ENCODE results near the gene KCND2.
"Not testable (repeated sequence)": the region's sequence is repeated elsewhere in the genome, so short reads cannot be mapped to it uniquely, and the experiment has no call there.

Gene KCND2

DNA sequence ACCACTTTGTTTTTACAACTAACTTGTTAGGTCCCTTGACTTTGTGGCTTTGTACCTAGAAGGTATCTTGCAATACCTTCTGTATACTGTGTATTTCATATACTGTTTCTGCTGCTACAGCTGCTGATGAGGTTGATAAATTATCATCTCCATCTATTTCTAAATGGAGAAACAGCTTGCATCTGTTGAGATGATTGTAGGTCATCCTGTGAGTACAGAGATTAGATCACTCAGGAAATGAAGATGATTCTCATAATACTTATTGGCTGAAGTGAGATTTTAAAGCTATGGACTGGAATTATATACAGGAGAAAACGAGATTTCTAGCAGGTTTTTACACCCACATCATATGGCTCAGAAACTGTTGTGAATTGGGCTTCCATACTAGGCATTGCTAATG lies 280.5 kb downstream of the KCND2 start:
- Histone ChIP-seq H3K9ac (ENCODE audit: low read depth, low read length) (no peak overlapping the region), H3K27me3 (ENCODE audit: insufficient read depth, low read length) (no peaks in the 10 kb centered on the region), H3K4me1 (ENCODE audit: insufficient read depth, low read length) (peaks cover 33% of the 10 kb centered on the region), H3K9me3 (ENCODE audit: insufficient read depth, low read depth, low read length) (no peaks in the 10 kb centered on the region), H3K27ac (ENCODE audit: low read length) (no peak overlapping the region), H3K4me3 (ENCODE audit: low read length) (no peak overlapping the region), H3K36me3 (ENCODE audit: insufficient read depth, low read depth, low read length) (no peaks in the 10 kb centered on the region)

DNA sequence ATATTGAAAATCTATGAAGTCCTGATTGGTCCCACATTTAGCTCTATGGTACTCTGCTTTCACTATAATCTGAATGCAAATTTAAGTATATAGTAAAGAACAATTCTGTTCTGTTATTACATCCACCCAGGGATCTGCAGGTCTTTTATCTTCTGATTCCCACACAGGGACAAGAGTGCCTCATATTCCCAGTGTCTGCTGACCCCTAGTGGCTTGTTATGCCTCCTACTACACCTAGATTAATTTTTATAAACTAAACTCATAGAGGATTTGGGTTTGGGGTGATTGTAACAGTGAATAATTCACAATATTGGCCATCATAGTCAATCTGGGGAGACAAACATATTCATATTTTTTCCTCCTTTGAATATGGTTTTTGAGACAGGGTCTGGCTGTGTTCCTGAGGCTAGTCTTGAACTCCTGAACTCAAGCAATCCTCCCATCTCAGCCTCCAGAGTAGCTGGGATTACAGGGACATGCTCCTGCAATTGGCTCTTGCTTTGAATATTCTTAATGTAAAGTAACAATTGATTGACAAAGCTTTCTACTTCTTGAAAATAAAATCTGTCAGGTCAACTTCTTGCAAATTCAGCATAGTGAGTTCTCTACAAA lies 282.1 kb downstream of the KCND2 start:
- H3K36me3 ChIP-seq (ENCODE audit: insufficient read depth, low read depth, low read length) = no peaks in the 10 kb centered on the region
- H3K9ac ChIP-seq (ENCODE audit: low read depth, low read length) = no peak overlapping the region
- peaks cover 21% of the 10 kb centered on the region; the same call in 1 of the 2 replicates for H3K4me1 ChIP-seq (ENCODE audit: insufficient read depth, low read length)

GRCh38 chr7:120564145-120564544 lies 291.2 kb downstream of the KCND2 start:
- Histone ChIP-seq H3K4me3 (ENCODE audit: low read length) (no peak overlapping the region), H3K9me3 (ENCODE audit: insufficient read depth, low read depth, low read length) (no peaks in the 10 kb centered on the region), H3K9ac (ENCODE audit: low read depth, low read length) (no peak overlapping the region), H3K27ac (ENCODE audit: low read length) (no peak overlapping the region), H3K4me1 (ENCODE audit: insufficient read depth, low read length) (no peaks in the 10 kb centered on the region), H3K36me3 (ENCODE audit: insufficient read depth, low read depth, low read length) (no peaks in the 10 kb centered on the region), H3K27me3 (ENCODE audit: insufficient read depth, low read length) (no peaks in the 10 kb centered on the region)

More for the DNA sequence above, 282.1 kb downstream of the KCND2 start:
- Histone ChIP-seq H3K27me3 (ENCODE audit: insufficient read depth, low read length) (no peaks in the 10 kb centered on the region), H3K9me3 (ENCODE audit: insufficient read depth, low read depth, low read length) (no peaks in the 10 kb centered on the region), H3K4me3 (ENCODE audit: low read length) (no peak overlapping the region), H3K27ac (ENCODE audit: low read length) (no peak overlapping the region)

- Histone ChIP-seq H3K27me3 (ENCODE audit: insufficient read depth, low read length) (no peaks in the 10 kb centered on the region), H3K9ac (ENCODE audit: low read depth, low read length) (no peak overlapping the region), H3K9me3 (ENCODE audit: insufficient read depth, low read depth, low read length) (no peaks in the 10 kb centered on the region), H3K4me3 (ENCODE audit: low read length) (no peak overlapping the region), H3K36me3 (ENCODE audit: insufficient read depth, low read depth, low read length) (no peaks in the 10 kb centered on the region), H3K27ac (ENCODE audit: low read length) (no peak overlapping the region), H3K4me1 (ENCODE audit: insufficient read depth, low read length) (no peaks in the 10 kb centered on the region)
Observed at GRCh38 chr7:120567204-120567603, 294.2 kb downstream of the KCND2 start.

DNA sequence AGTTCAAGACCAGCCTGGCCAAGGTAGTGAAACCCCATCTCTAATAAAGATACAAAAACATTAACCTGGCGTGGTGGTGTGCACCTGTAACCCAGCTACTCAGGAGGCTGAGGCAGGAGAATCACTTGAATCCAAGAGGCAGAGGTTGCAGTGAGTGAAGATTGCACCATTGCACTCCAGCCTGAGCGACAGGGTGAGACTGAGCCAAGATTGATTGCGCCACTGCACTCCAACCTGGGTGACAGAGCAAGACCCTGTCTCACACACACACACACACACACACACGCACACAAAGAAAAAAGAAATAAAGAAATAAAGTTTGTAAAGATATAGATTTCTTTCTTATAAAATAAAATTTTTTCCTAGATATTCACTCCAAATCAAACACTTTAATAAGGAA lies 305.7 kb downstream of the KCND2 start:
- not testable (repeated sequence) for H3K4me1 ChIP-seq (ENCODE audit: insufficient read depth, low read length); H3K4me3 ChIP-seq (ENCODE audit: low read length); H3K9me3 ChIP-seq (ENCODE audit: insufficient read depth, low read depth, low read length); H3K36me3 ChIP-seq (ENCODE audit: insufficient read depth, low read depth, low read length); H3K27ac ChIP-seq (ENCODE audit: low read length); H3K9ac ChIP-seq (ENCODE audit: low read depth, low read length); H3K27me3 ChIP-seq (ENCODE audit: insufficient read depth, low read length)

GRCh38 chr7:120582916-120583315 lies 309.9 kb downstream of the KCND2 start:
- Histone ChIP-seq H3K27me3 (ENCODE audit: insufficient read depth, low read length) (no peaks in the 10 kb centered on the region), H3K4me1 (ENCODE audit: insufficient read depth, low read length) (0 out of 2 replicates have a peak, but pooled peaks cover 7% of the 10 kb centered on the region), H3K4me3 (ENCODE audit: low read length) (no peak overlapping the region), H3K36me3 (ENCODE audit: insufficient read depth, low read depth, low read length) (no peaks in the 10 kb centered on the region), H3K27ac (ENCODE audit: low read length) (no peak overlapping the region), H3K9me3 (ENCODE audit: insufficient read depth, low read depth, low read length) (no peaks in the 10 kb centered on the region), H3K9ac (ENCODE audit: low read depth, low read length) (no peak overlapping the region)

- Histone ChIP-seq H3K4me3 (ENCODE audit: low read length) (no peak overlapping the region), H3K9me3 (ENCODE audit: insufficient read depth, low read depth, low read length) (no peaks in the 10 kb centered on the region), H3K27me3 (ENCODE audit: insufficient read depth, low read length) (no peaks in the 10 kb centered on the region), H3K36me3 (ENCODE audit: insufficient read depth, low read depth, low read length) (no peaks in the 10 kb centered on the region), H3K27ac (ENCODE audit: low read length) (no peak overlapping the region), H3K4me1 (ENCODE audit: insufficient read depth, low read length) (0 out of 2 replicates have a peak, but pooled peaks cover 7% of the 10 kb centered on the region), H3K9ac (ENCODE audit: low read depth, low read length) (no peak overlapping the region)
Observed at GRCh38 chr7:120583899-120584586, 311.1 kb downstream of the KCND2 start.

DNA sequence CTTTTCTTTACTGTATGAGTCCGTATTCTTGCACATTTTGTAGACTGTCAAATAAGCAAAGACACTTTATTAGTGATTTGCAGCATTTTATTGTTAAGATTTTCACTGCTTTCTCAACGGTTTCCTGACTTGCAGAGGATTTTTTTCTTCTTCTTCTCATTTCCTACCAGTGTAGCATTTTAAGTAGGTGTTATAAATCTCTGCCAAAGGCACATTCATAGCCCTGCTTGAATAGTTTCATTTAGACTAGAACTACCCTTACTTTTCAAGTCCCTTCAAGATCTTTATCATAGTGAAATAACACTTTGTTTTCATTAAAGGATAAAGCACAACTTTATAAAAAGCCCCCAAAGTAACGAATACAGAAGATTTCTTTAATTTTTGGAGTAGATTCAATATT lies 313.6 kb downstream of the KCND2 start:
- H3K9me3 ChIP-seq (ENCODE audit: insufficient read depth, low read depth, low read length) = no peaks in the 10 kb centered on the region
- no peak overlapping the region for H3K27ac ChIP-seq (ENCODE audit: low read length)
- no peaks in the 10 kb centered on the region for H3K36me3 ChIP-seq (ENCODE audit: insufficient read depth, low read depth, low read length)
- H3K27me3 ChIP-seq (ENCODE audit: insufficient read depth, low read length) = no peaks in the 10 kb centered on the region
- H3K4me1 ChIP-seq (ENCODE audit: insufficient read depth, low read length) = 0 out of 2 replicates have a peak, but pooled peaks cover 7% of the 10 kb centered on the region
- no peak overlapping the region for H3K9ac ChIP-seq (ENCODE audit: low read depth, low read length)
- H3K4me3 ChIP-seq (ENCODE audit: low read length) = no peak overlapping the region

DNA sequence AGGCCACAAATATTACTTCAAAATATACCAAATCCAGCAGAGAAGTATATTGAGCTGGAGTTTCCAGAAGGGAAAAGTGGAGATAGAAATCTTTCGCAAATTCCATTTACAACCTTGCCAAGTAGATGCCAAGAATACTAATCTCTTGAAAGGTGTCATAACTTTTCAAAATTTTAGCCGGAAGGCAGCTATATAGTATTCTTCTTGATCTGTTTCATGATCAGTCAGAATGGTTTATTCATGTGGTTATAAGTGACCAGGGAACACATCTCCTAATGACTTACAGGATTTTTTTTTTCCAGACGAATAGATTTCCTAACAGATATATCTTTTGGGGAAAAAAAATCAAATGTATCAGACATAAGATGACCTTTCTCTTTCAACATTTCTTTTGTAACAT lies 314.3 kb downstream of the KCND2 start:
- no peak overlapping the region for H3K4me3 ChIP-seq (ENCODE audit: low read length)

DNA sequence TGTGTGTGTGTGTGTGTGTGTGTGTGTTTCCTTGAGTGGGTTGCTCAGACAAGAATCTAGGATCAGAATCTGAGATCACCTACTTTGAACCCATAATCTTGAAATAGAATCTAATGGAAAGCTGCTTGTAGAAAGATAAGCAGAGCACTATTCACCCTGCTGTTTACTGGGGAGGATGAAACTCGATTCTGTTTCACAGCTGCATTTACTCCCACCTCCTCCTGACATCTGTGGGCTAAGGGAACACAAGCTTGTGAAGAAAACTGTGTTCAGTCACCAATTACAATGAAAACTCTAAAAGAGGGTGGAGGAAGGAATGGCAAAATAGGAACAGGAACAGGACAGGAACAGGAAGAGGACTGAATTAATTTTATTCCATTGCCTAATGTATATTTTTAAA lies 315.4 kb downstream of the KCND2 start:
- no peak overlapping the region for H3K4me3 ChIP-seq (ENCODE audit: low read length)
- no peaks in the 10 kb centered on the region for H3K36me3 ChIP-seq (ENCODE audit: insufficient read depth, low read depth, low read length)
- no peaks in the 10 kb centered on the region for H3K27me3 ChIP-seq (ENCODE audit: insufficient read depth, low read length)
- H3K9ac ChIP-seq (ENCODE audit: low read depth, low read length) = no peak overlapping the region
- H3K27ac ChIP-seq (ENCODE audit: low read length) = no peak overlapping the region
- H3K4me1 ChIP-seq (ENCODE audit: insufficient read depth, low read length) = 0 out of 2 replicates have a peak, but pooled peaks cover 7% of the 10 kb centered on the region
- H3K9me3 ChIP-seq (ENCODE audit: insufficient read depth, low read depth, low read length) = no peaks in the 10 kb centered on the region

More for the DNA sequence above, 314.3 kb downstream of the KCND2 start:
- Histone ChIP-seq H3K4me1 (ENCODE audit: insufficient read depth, low read length) (0 out of 2 replicates have a peak, but pooled peaks cover 7% of the 10 kb centered on the region), H3K27ac (ENCODE audit: low read length) (no peak overlapping the region), H3K36me3 (ENCODE audit: insufficient read depth, low read depth, low read length) (no peaks in the 10 kb centered on the region), H3K27me3 (ENCODE audit: insufficient read depth, low read length) (no peaks in the 10 kb centered on the region), H3K9me3 (ENCODE audit: insufficient read depth, low read depth, low read length) (no peaks in the 10 kb centered on the region), H3K9ac (ENCODE audit: low read depth, low read length) (no peak overlapping the region)

- Histone ChIP-seq H3K9me3 (ENCODE audit: insufficient read depth, low read depth, low read length) (no peaks in the 10 kb centered on the region), H3K27ac (ENCODE audit: low read length) (no peak overlapping the region), H3K36me3 (ENCODE audit: insufficient read depth, low read depth, low read length) (no peaks in the 10 kb centered on the region), H3K9ac (ENCODE audit: low read depth, low read length) (no peak overlapping the region), H3K4me3 (ENCODE audit: low read length) (no peak overlapping the region), H3K27me3 (ENCODE audit: insufficient read depth, low read length) (no peaks in the 10 kb centered on the region), H3K4me1 (ENCODE audit: insufficient read depth, low read length) (0 out of 2 replicates have a peak, but pooled peaks cover 7% of the 10 kb centered on the region)
Observed at GRCh38 chr7:120588862-120589261, 315.9 kb downstream of the KCND2 start.

- H3K27me3 ChIP-seq (ENCODE audit: insufficient read depth, low read length) = no peaks in the 10 kb centered on the region
- no peak overlapping the region for H3K9ac ChIP-seq (ENCODE audit: low read depth, low read length)
- no peak overlapping the region for H3K27ac ChIP-seq (ENCODE audit: low read length)
- H3K9me3 ChIP-seq (ENCODE audit: insufficient read depth, low read depth, low read length) = no peaks in the 10 kb centered on the region
- no peaks in the 10 kb centered on the region for H3K4me1 ChIP-seq (ENCODE audit: insufficient read depth, low read length)
- H3K36me3 ChIP-seq (ENCODE audit: insufficient read depth, low read depth, low read length) = no peaks in the 10 kb centered on the region
- no peak overlapping the region for H3K4me3 ChIP-seq (ENCODE audit: low read length)
Observed at GRCh38 chr7:120600607-120601006, 327.6 kb downstream of the KCND2 start.
